Body of pancreas (tissue), 4 donors: Measurements from ENCODE around the gene ZNF771. TPM values are rescaled to one million over a fixed set of nuclear protein-coding genes. Genes with fewer than 3 reads are reported as not detected.

Experiments
- ATAC-seq: fragments of 150-250 bp; one replicate; pipeline ENCODE4 v1.9.1; 2016
- DNase-seq, 4 donors: peaks; one replicate each; pipeline ENCODE4 v3.0.0-alpha.2; 2019
- H3K27ac ChIP-seq, 4 donors: fragments of 200-600 bp; sonication (generic); 1 replicate in 3 of 4; 2 replicates in 1 of 4; pipeline versions ENCODE4 v1.5.1 to v1.6.1; 2016 to 2019; ENCODE audit warnings: mild to moderate bottlenecking in 1 of 4, mixed read lengths in 1 of 4, moderate library complexity in 1 of 4
- H3K27me3 ChIP-seq, 2 donors: fragments of 200-600 bp; sonication (generic); one replicate each; pipeline ENCODE4 v1.6.0; 2016; ENCODE audit warnings: mild to moderate bottlenecking in 1 of 2
- H3K36me3 ChIP-seq, 2 donors: fragments of 200-600 bp; sonication (generic); replicated peaks in 1 of 2; 2 replicates each; pipeline ENCODE4 v1.5.1; 2016; ENCODE audit warnings: low read depth in 2 of 2; ENCODE audit not compliant: insufficient read depth in 1 of 2
- H3K4me1 ChIP-seq: fragments of 200-600 bp; sonication (generic); one replicate; pipeline ENCODE4 v1.6.0; 2016
- H3K4me3 ChIP-seq, 2 donors: fragments of 200-600 bp; sonication (generic); 1 replicate in 1 of 2; 2 replicates in 1 of 2; pipeline ENCODE4 v1.5.1; 2016 to 2019
- H3K9me3 ChIP-seq, 3 donors: fragments of 200-600 bp; sonication (generic); 1 replicate in 2 of 3; 2 replicates in 1 of 3; pipeline ENCODE4 v1.5.1; 2016
- POLR2A ChIP-seq, 3 donors: fragments of 450-650 bp; IDR thresholded peaks; one replicate each; pipeline ENCODE4 v1.6.1; 2016; ENCODE audit warnings: antibody characterized with exemption in 3 of 3, mild to moderate bottlenecking in 2 of 3
- WGBS, 2 donors: methylation state at CpG; one replicate each; pipeline ENCODE4 v1.1.5; 2017; 5-methylcytosine and 5-hydroxymethylcytosine counted together
- intact Hi-C: fragments of 100-400 bp; cut with DNase I; formaldehyde crosslinking; loops from one replicate; pipeline ENCODE4 v1.15.1; 2023
- total RNA-seq, 2 donors: library from RNA; depleted of rRNA; stranded (reverse); fragments of >200 nt; gene quantifications; one replicate each; pipeline ENCODE4 v1.1.0, GENCODE V29; 2016
- TF ChIP-seq, protein P1 (sequence below), 7 experiments: fragments of 450-650 bp in 4 of 7; fragments of 200-600 bp in 3 of 7; sonication (generic) in 3 of 7; IDR thresholded peaks; one replicate each; pipeline ENCODE4 v1.5.1; 2016 to 2019; ENCODE audit warnings: antibody characterized with exemption in 7 of 7

ZNF771 gene
- total RNA-seq, 2 donors from 2014 or later: 16.6 to 18.8 TPM

DNA sequence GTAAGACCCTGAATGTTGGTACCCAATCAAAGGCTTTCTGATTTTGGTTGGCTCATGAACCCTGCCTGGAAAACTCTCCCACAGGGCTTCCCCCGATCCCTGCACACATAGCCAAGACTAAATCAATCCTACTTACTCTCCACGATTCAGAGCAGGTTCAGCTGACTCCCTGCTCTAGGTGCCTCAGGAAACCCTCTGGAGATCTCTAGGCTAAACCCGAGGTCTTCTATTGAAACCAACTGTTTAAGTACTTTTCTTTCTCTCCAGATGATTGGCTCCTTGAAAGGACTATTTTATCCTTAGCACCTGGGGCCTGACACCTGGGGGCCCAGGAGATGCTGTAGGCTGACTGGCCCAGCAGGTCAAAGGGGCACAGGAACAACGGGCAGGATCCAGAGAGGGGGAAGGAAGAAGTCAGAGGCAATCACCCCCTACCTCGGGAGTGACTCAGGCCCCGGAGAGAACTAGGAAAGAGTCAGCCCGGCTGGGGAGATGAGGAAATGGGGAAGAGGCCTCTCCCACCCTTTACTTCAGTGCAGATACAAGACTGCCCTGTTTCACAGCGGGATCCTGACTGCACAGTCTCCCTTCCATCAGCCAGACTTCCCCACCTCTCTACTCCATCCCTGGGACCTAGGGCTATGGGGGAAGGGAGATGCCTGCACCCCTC, 39.1 kb upstream of the ZNF771 start:
- H3K36me3 ChIP-seq: no peaks in the 10 kb centered on the region
- no peaks in the 10 kb centered on the region for H3K9me3 ChIP-seq
- ATAC-seq: no peak
- peaks cover 50% of the 10 kb centered on the region for H3K4me1 ChIP-seq
- intact Hi-C loops: no loop called here
- H3K27ac ChIP-seq: peak overlapping the region in 3 of 4 donors; percentile 67 to 76 (median 74)
- no peak overlapping the region for H3K4me3 ChIP-seq
- peak in 1 of 4 donors; percentile 40 for DNase-seq
- H3K27me3 ChIP-seq: no peaks in the 10 kb centered on the region
- 1 to 4% methylated on average over 8 of the region's 8 CpGs for WGBS, 2 donors
- TF ChIP-seq, protein P1, sequence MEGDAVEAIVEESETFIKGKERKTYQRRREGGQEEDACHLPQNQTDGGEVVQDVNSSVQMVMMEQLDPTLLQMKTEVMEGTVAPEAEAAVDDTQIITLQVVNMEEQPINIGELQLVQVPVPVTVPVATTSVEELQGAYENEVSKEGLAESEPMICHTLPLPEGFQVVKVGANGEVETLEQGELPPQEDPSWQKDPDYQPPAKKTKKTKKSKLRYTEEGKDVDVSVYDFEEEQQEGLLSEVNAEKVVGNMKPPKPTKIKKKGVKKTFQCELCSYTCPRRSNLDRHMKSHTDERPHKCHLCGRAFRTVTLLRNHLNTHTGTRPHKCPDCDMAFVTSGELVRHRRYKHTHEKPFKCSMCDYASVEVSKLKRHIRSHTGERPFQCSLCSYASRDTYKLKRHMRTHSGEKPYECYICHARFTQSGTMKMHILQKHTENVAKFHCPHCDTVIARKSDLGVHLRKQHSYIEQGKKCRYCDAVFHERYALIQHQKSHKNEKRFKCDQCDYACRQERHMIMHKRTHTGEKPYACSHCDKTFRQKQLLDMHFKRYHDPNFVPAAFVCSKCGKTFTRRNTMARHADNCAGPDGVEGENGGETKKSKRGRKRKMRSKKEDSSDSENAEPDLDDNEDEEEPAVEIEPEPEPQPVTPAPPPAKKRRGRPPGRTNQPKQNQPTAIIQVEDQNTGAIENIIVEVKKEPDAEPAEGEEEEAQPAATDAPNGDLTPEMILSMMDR (IDR thresholded peaks at IDR 0.05): no peak
- peak in 2 of 3 donors; percentile 13 to 15 for TF ChIP-seq POLR2A (IDR thresholded peaks at IDR 0.05)

DNA sequence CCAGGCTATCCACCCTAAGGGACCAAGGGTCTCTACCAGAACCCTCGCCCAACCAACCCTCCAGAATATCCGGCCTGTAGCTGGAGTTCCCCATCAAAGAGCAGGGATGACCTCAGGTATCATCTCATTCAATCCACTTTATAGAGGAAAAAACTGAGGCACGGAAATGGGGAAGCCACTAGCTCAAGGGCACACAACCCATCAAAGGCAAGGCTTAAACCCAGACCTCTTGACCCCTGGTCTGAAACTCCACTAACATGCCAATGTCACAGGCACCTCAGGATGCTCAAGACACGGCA, 38.7 kb upstream of the ZNF771 start:
- WGBS, 2 donors: 8 to 12% methylated on average over 3 to 4 of the region's 4 CpGs
- peaks cover 55% of the 10 kb centered on the region for H3K4me1 ChIP-seq

DNA sequence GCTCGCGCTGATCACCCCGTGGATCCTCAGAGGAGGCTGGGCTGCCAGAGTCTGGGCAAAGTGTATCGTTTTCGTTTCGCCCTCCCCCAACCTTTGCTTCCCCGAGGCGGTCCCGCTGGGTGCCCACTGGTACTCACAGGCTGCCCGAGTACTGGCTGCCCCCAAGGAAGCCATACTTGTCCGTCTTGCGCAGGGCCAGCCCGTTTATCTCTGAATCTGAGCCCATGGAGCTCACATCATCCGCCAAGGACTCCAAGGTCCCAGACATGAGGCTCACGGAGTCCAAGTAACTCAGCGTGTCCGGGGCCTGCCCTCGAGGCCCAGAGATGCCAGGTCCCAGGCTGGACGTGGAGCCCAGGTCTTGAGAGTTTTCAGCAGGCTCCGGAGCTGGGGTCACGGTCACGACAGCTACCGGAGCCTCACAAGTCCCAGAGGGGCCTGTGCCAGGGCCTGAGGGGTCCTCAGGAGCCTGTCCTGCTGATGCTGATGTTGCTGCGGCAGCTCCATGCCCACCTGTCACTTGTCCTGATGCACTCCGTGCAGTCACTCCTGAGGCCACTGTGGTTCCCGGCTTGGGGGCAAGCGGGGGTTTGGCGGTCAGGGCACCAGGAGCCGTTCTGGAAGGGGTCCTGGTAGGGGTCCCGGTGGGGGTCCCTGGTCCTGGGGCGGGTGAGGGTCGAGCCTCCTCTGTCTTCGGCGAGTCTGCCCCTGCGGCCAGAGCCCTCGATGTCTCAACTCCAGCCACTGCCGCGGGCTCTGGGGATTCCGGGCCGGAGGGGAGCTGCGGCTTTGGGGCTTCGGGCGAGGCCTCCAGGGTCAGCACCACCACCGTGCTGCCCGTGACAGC, 38.1 kb upstream of the ZNF771 start:
- TF ChIP-seq, protein P1 (IDR thresholded peaks at IDR 0.05): no peak
- TF ChIP-seq POLR2A (IDR thresholded peaks at IDR 0.05): no peak
- peak overlapping the region; percentile 20 to 29 for H3K4me3 ChIP-seq
- peaks cover 60% of the 10 kb centered on the region for H3K4me1 ChIP-seq
- ATAC-seq (no peak), DNase-seq (peak in 1 of 4 donors; percentile 35)
- peak overlapping the region; percentile 67 to 79 (median 75) for H3K27ac ChIP-seq
- no peaks in the 10 kb centered on the region for H3K9me3 ChIP-seq
- no peaks in the 10 kb centered on the region for H3K36me3 ChIP-seq
- intact Hi-C loops: no loop called here
- WGBS, 2 donors: 1% methylated on average over 15 to 40 of the region's 45 CpGs
- H3K27me3 ChIP-seq: no peaks in the 10 kb centered on the region

More for the DNA sequence above, 38.7 kb upstream of the ZNF771 start:
- Histone ChIP-seq H3K4me3 (peak overlapping the region; percentile 20 to 29), H3K36me3 (no peaks in the 10 kb centered on the region), H3K9me3 (no peaks in the 10 kb centered on the region), H3K27ac (peak overlapping the region; percentile 15 to 76 (median 70)), H3K27me3 (no peaks in the 10 kb centered on the region)
- DNase-seq: no peak
- no peak for ATAC-seq
- intact Hi-C loops: no loop called here
- no peak for TF ChIP-seq POLR2A (IDR thresholded peaks at IDR 0.05)
- TF ChIP-seq, protein P1 (IDR thresholded peaks at IDR 0.05): no peak

DNA sequence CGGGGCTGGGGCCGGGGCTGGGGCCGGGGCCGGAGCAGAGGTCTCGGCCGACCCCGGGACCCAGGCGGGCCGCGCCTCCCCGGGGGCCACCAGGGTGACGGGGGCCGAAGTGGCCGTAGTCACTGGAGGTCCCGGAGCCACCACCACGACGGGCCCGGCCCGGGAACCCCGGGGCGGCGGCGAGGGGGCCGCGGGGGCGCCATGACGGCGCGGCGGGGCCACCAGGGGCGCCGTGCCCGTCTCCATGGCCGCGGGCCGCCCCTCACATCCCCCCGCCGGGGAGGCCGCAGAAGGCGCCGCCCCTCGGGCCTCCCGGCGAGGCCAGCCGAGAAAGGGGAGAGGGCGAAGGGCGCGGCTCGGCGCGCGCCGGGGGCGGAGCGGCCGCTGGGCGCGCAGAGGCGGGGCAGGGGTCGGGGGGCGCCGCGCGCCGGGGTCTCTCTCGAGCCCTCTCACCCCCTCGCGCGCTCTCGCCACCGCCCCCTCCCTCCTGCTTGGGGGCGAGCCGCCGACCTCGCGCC, 37.4 kb upstream of the ZNF771 start:
- H3K36me3 ChIP-seq: no peaks in the 10 kb centered on the region
- DNase-seq: no peak
- H3K27me3 ChIP-seq: no peaks in the 10 kb centered on the region
- peak overlapping the region; percentile 20 to 29 for H3K4me3 ChIP-seq
- intact Hi-C loops: no loop called here
- H3K9me3 ChIP-seq: no peaks in the 10 kb centered on the region
- TF ChIP-seq POLR2A (IDR thresholded peaks at IDR 0.05): peak in 1 of 3 donors; percentile 41
- TF ChIP-seq, protein P1 (IDR thresholded peaks at IDR 0.05): peak in 2 of 7 experiments; percentile 0 to 25
- peak overlapping the region; percentile 67 to 79 (median 75) for H3K27ac ChIP-seq
- peak; percentile 3 for ATAC-seq
- peaks cover 61% of the 10 kb centered on the region for H3K4me1 ChIP-seq
- WGBS, 2 donors: 1% methylated on average over 50 of the region's 76 CpGs; no CpG with 5 or more reads in 1 of the 2 donors
